A673 (cell line): Measurements from ENCODE around the gene GRID1. TPM values are rescaled to one million over a fixed set of nuclear protein-coding genes. Genes with fewer than 3 reads are reported as not detected.

Source experiments
- BruUV-seq: library from RNA; stranded (reverse); fragments of 400-500 nt; replicated peaks from 2 replicates; lab custom pipeline; 2021; lab: Mats Ljungman, UMichigan
- CTCF ChIA-PET: fragments of 300-600 bp; sonication (Branson Sonifier 250); formaldehyde crosslinking; loops from one replicate; lab custom pipeline; 2022; ENCODE audit warnings: antibody characterized with exemption; lab: Charles Lee
- POLR2A ChIA-PET: fragments of 300-600 bp; sonication (Branson Sonifier 250); formaldehyde crosslinking; loops from one replicate; lab custom pipeline; 2022; ENCODE audit warnings: antibody characterized with exemption; ENCODE audit not compliant: low non-redundant PET; lab: Charles Lee
- DNase-seq: peaks from one replicate; pipeline ENCODE4 v3.0.0-alpha.2; 2015; ENCODE audit warnings: low spot score
- H3K27ac ChIP-seq: fragments of 200-600 bp; sonication (generic); 2 replicates; pipeline ENCODE4 v1.5.1; 2016; ENCODE audit warnings: mixed run types, low read depth, mild to moderate bottlenecking, mixed read lengths, antibody characterized with exemption, low read length; ENCODE audit not compliant: poor library complexity, severe bottlenecking
- H3K27me3 ChIP-seq: fragments of 200-600 bp; sonication (generic); replicated peaks from 2 replicates; pipeline ENCODE4 v1.6.1; 2017; ENCODE audit warnings: mixed run types, low read depth, mild to moderate bottlenecking, mixed read lengths, antibody characterized with exemption, low read length; ENCODE audit not compliant: insufficient read depth, poor library complexity
- H3K36me3 ChIP-seq: fragments of 200-600 bp; sonication (generic); 2 replicates; pipeline ENCODE4 v1.6.1; 2016; ENCODE audit warnings: mixed run types, mild to moderate bottlenecking, mixed read lengths, antibody characterized with exemption, low read length; ENCODE audit not compliant: insufficient read depth, poor library complexity, severe bottlenecking
- H3K4me1 ChIP-seq: fragments of 200-600 bp; sonication (generic); 2 replicates; pipeline ENCODE4 v1.6.1; 2017; ENCODE audit warnings: mixed run types, mild to moderate bottlenecking, mixed read lengths, antibody characterized with exemption, low read length; ENCODE audit not compliant: insufficient read depth, poor library complexity, severe bottlenecking
- H3K4me3 ChIP-seq: fragments of 200-600 bp; sonication (generic); 2 replicates; pipeline ENCODE4 v1.5.1; 2016; ENCODE audit warnings: low read depth, mixed run types, mild to moderate bottlenecking, mixed read lengths, low read length; ENCODE audit not compliant: poor library complexity, severe bottlenecking
- H3K9me3 ChIP-seq: fragments of 200-600 bp; sonication (generic); 2 replicates; pipeline ENCODE4 v1.6.1; 2016; ENCODE audit warnings: mixed run types, low read depth, mild to moderate bottlenecking, mixed read lengths, antibody characterized with exemption, low read length; ENCODE audit not compliant: poor library complexity, severe bottlenecking
- CTCF ChIP-seq: fragments of 300-800, 200-600 bp; sonication (generic); conservative IDR thresholded peaks from 2 replicates; pipeline ENCODE4 v1.5.1; 2017; ENCODE audit warnings: low read depth, mild to moderate bottlenecking, antibody characterized with exemption, low read length, moderate library complexity, mixed read lengths
- EZH2 ChIP-seq: fragments of 200-600 bp; sonication (generic); IDR thresholded peaks from 2 replicates; pipeline ENCODE4 v1.6.1; 2017; ENCODE audit warnings: borderline replicate concordance, low read depth, mild to moderate bottlenecking, mixed read lengths, antibody characterized with exemption, low read length; ENCODE audit not compliant: poor library complexity, severe bottlenecking
- intact Hi-C: fragments of 100-400 bp; cut with micrococcal nuclease; formaldehyde crosslinking; loops from one replicate; pipeline ENCODE4 v1.10.0; 2022; ENCODE audit not compliant: unreplicated experiment
- total RNA-seq: library from RNA; stranded (reverse); gene quantifications from 2 replicates; pipeline ENCODE4 v1.2.3, GENCODE V29; 2021

GRID1 gene
- total RNA-seq, 1 experiment from 2014 or later, result not detected

- H3K36me3 ChIP-seq, result no peaks in the 10 kb centered on the region
- no TSS peak for BruUV-seq
- ChIA-PET CTCF (no interaction called here), POLR2A (no interaction called here)
- DNase-seq, result no peak
- peaks cover 24% of the 10 kb centered on the region for H3K27me3 ChIP-seq
- no peak overlapping the region for H3K4me3 ChIP-seq
- H3K4me1 ChIP-seq, result no peaks in the 10 kb centered on the region
- no peak for TF ChIP-seq EZH2
- TF ChIP-seq CTCF, result no peak
- no peaks in the 10 kb centered on the region for H3K9me3 ChIP-seq
- H3K27ac ChIP-seq, result no peak overlapping the region
- intact Hi-C loops, result loop anchor here (5.0 to 10.0 kb wide), 4 partner anchors 580 to 1830 kb away; no protein-coding TSS in a partner anchor
Measured at GRCh38 chr10:86374664-86375063, 8.1 kb upstream of the GRID1 start.

GRCh38 chr10:86373828-86374227, 7.2 kb upstream of the GRID1 start:
- no peak for DNase-seq
- BruUV-seq, result no TSS peak
- Histone ChIP-seq H3K4me1 (no peaks in the 10 kb centered on the region), H3K9me3 (no peaks in the 10 kb centered on the region), H3K4me3 (no peak overlapping the region), H3K36me3 (no peaks in the 10 kb centered on the region), H3K27me3 (peaks cover 32% of the 10 kb centered on the region), H3K27ac (no peak overlapping the region)
- intact Hi-C loops, result loop anchor here (10.0 kb wide), 2 partner anchors 579 to 1829 kb away; no protein-coding TSS in a partner anchor
- TF ChIP-seq CTCF, result no peak
- no peak for TF ChIP-seq EZH2
- ChIA-PET CTCF (no interaction called here), POLR2A (no interaction called here)

- H3K4me3 ChIP-seq, result no peak overlapping the region
Measured at GRCh38 chr10:86373251-86373650, 6.7 kb upstream of the GRID1 start.

More at GRCh38 chr10:86373251-86373650, 6.7 kb upstream of the GRID1 start:
- TF ChIP-seq EZH2 (no peak), CTCF (no peak)
- DNase-seq, result no peak
- no peaks in the 10 kb centered on the region for H3K36me3 ChIP-seq
- BruUV-seq, result no TSS peak
- H3K27ac ChIP-seq, result no peak overlapping the region
- no peaks in the 10 kb centered on the region for H3K9me3 ChIP-seq
- H3K27me3 ChIP-seq, result peaks cover 37% of the 10 kb centered on the region
- intact Hi-C loops, result loop anchor here (10.0 kb wide), 2 partner anchors 578 to 1828 kb away; no protein-coding TSS in a partner anchor
- H3K4me1 ChIP-seq, result no peaks in the 10 kb centered on the region
- POLR2A ChIA-PET, result no interaction called here
- CTCF ChIA-PET, result no interaction called here
